Measurements from ENCODE around the gene COL6A1.

COL6A1 gene

GRCh38 chr21:45940091-45940490, 41.5 kb upstream of the COL6A1 start:
- H3K4me1 ChIP-seq (ENCODE audit: insufficient read depth, low read length), result no peaks in the 10 kb centered on the region
- TF ChIP-seq CTCF (IDR thresholded peaks at IDR 0.05; ENCODE audit: borderline replicate concordance, extremely low read depth, low read length, poor library complexity, severe bottlenecking) (no peak), EZH2 (IDR thresholded peaks at IDR 0.05; ENCODE audit: borderline replicate concordance, low read depth, low read length, severe bottlenecking) (no peak)

GRCh38 chr21:45940621-45941337, 40.8 kb upstream of the COL6A1 start:
- DNase-seq (no peak), ATAC-seq (ENCODE audit: insufficient read depth, low read depth) (no peak)
- Histone ChIP-seq H3K27ac (ENCODE audit: low read length) (no peak overlapping the region), H3K9me3 (ENCODE audit: insufficient read depth, low read length, severe bottlenecking) (peaks cover 6% of the 10 kb centered on the region), H3K4me2 (ENCODE audit: insufficient read depth, low read length) (no peak overlapping the region), H3K9ac (ENCODE audit: low read depth, low read length) (no peak overlapping the region), H3K4me3 (ENCODE audit: low read depth in 1 of 2, low read length in 2 of 2) (no peak overlapping the region), H4K20me1 (ENCODE audit: insufficient read depth, low read length) (0 out of 2 replicates have a peak, but pooled peaks cover 3% of the 10 kb centered on the region), H3K27me3 (ENCODE audit: insufficient read depth, low read length, poor library complexity) (no peaks in the 10 kb centered on the region), H2AFZ (ENCODE audit: low read depth, low read length) (no peak overlapping the region), H3K4me1 (ENCODE audit: insufficient read depth, low read length) (no peaks in the 10 kb centered on the region), H3K79me2 (ENCODE audit: insufficient read depth, low read length) (no peaks in the 10 kb centered on the region), H3K36me3 (ENCODE audit: insufficient read depth, low read length) (peaks cover 3% of the 10 kb centered on the region; the same call in 1 of the 2 replicates)
- no peak for TF ChIP-seq CTCF (IDR thresholded peaks at IDR 0.05; ENCODE audit: borderline replicate concordance, extremely low read depth, low read length, poor library complexity, severe bottlenecking)
- TF ChIP-seq EZH2 (IDR thresholded peaks at IDR 0.05; ENCODE audit: borderline replicate concordance, low read depth, low read length, severe bottlenecking), result no peak

More at GRCh38 chr21:45940091-45940490, 41.5 kb upstream of the COL6A1 start:
- Histone ChIP-seq H3K4me3 (ENCODE audit: low read depth in 1 of 2, low read length in 2 of 2) (no peak overlapping the region), H3K4me2 (ENCODE audit: insufficient read depth, low read length) (no peak overlapping the region), H3K36me3 (ENCODE audit: insufficient read depth, low read length) (peaks cover 5% of the 10 kb centered on the region; the same call in 1 of the 2 replicates), H3K79me2 (ENCODE audit: insufficient read depth, low read length) (no peaks in the 10 kb centered on the region), H3K9me3 (ENCODE audit: insufficient read depth, low read length, severe bottlenecking) (peaks cover 13% of the 10 kb centered on the region), H2AFZ (ENCODE audit: low read depth, low read length) (no peak overlapping the region), H3K27me3 (ENCODE audit: insufficient read depth, low read length, poor library complexity) (no peaks in the 10 kb centered on the region), H4K20me1 (ENCODE audit: insufficient read depth, low read length) (0 out of 2 replicates have a peak, but pooled peaks cover 3% of the 10 kb centered on the region), H3K27ac (ENCODE audit: low read length) (no peak overlapping the region), H3K9ac (ENCODE audit: low read depth, low read length) (no peak overlapping the region)
- DNase-seq, result no peak
- no peak for ATAC-seq (ENCODE audit: insufficient read depth, low read depth)

- DNase-seq (no peak), ATAC-seq (ENCODE audit: insufficient read depth, low read depth) (no peak)
- Histone ChIP-seq H3K79me2 (ENCODE audit: insufficient read depth, low read length) (no peaks in the 10 kb centered on the region), H3K27me3 (ENCODE audit: insufficient read depth, low read length, poor library complexity) (no peaks in the 10 kb centered on the region), H4K20me1 (ENCODE audit: insufficient read depth, low read length) (0 out of 2 replicates have a peak, but pooled peaks cover 3% of the 10 kb centered on the region), H2AFZ (ENCODE audit: low read depth, low read length) (no peak overlapping the region), H3K9ac (ENCODE audit: low read depth, low read length) (no peak overlapping the region), H3K36me3 (ENCODE audit: insufficient read depth, low read length) (peaks cover under 1% of the 10 kb centered on the region; the same call in 1 of the 2 replicates), H3K9me3 (ENCODE audit: insufficient read depth, low read length, severe bottlenecking) (peaks cover under 1% of the 10 kb centered on the region), H3K4me3 (ENCODE audit: low read depth in 1 of 2, low read length in 2 of 2) (no peak overlapping the region), H3K4me1 (ENCODE audit: insufficient read depth, low read length) (no peaks in the 10 kb centered on the region), H3K4me2 (ENCODE audit: insufficient read depth, low read length) (no peak overlapping the region), H3K27ac (ENCODE audit: low read length) (no peak overlapping the region)
- TF ChIP-seq CTCF (IDR thresholded peaks at IDR 0.05; ENCODE audit: borderline replicate concordance, extremely low read depth, low read length, poor library complexity, severe bottlenecking) (no peak), EZH2 (IDR thresholded peaks at IDR 0.05; ENCODE audit: borderline replicate concordance, low read depth, low read length, severe bottlenecking) (no peak)
These were observed 40.2 kb upstream of the COL6A1 start for GRCh38 chr21:45941338-45941710.
